Ureter (tissue), 1 donor: ENCODE results near the gene USP49. TPM values are rescaled to one million over a fixed set of nuclear protein-coding genes. Genes with fewer than 3 reads are reported as not detected.
"Not testable (repeated sequence)": the region's sequence is repeated elsewhere in the genome, so short reads cannot be mapped to it uniquely, and the experiment has no call there.

Experiments
- DNase-seq: peaks from one replicate; pipeline ENCODE4 v3.0.0-alpha.2; 2020; ENCODE audit warnings: low spot score
- total RNA-seq: library from RNA; stranded (reverse); gene quantifications from one replicate; pipeline ENCODE4 v1.2.4, GENCODE V29; 2023
- donor health status: DM: yes; HTN: yes; CAD: no.

USP49 gene
- total RNA-seq, 1 donor from 2014 or later = 6.0 TPM

- not testable (repeated sequence) for DNase-seq
These were observed 83.2 kb downstream of the USP49 start for GRCh38 chr6:41811946-41812345.

- no peak for DNase-seq
These were observed 84.1 kb downstream of the USP49 start for GRCh38 chr6:41811095-41811494.

DNA sequence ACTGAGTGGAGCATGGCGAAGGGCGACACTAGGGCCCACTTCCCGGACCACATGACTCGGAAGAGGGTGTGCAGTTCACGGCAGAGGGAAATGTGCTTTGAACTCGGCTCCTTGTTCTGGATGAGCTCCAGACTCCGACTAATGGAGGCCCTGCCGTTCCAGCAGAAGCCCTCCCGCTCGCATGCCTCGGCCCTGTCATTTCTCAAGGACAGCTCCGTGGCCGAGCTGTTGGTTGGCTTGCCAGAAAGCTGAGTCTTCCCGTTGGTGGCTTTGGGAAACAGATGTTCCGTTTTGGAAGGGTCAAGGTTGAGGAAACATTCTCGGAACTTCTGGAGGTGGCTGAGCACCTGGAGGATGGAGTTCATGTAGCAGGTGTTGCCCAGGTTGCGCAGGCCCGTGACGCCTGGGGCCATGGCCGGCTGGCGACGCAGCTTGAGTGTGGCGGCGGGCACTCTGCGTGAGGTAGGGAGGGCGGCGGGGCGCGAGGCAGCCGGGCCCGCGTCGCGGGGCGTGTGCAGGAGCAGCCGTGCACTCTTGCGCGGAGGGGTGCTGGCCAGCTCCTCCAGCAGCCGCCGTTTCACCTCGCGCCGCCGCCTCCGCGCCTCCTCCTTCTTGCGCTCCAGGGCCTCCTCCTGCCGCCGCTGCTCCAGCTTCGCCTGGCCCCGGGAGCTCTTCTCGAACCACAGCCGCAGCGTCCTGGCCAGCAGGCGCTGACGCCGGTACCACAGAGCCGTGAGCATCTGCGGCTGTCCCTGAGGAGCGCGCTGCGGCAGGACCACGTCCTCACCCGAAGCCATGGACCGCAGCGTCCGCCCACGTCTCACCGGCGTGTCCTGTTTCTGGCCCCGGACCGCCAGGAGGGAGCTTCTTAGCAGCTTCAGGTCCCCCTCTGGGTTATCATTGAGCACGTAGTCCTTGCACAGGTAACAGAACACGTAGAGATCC is 89.1 kb downstream of the USP49 start:
- DNase-seq = no peak

- DNase-seq = no peak
These were observed 93.8 kb downstream of the USP49 start for GRCh38 chr6:41801380-41801779.

DNA sequence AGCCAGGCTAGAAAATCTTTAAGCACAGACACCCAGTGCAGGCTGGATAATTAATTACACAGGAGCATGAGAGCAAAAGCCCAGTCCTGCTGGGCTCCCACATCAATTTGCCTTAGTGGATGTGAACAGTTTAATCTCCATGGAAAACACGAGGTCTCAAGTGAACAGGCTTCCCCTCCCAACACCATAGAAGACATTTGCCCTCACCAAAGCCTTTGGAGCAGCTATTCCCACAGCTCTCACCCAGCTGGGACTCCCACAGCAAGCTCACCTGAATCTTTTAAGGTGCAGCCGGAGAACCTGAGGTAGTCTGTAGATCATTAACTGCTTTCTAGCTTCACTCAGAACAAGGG is 95.6 kb downstream of the USP49 start:
- DNase-seq = no peak

- DNase-seq = no peak
These were observed 96.1 kb downstream of the USP49 start for GRCh38 chr6:41798901-41799558.

- DNase-seq = no peak
These were observed 98.7 kb downstream of the USP49 start for GRCh38 chr6:41796474-41796873.

- no peak for DNase-seq
These were observed 103.2 kb downstream of the USP49 start for GRCh38 chr6:41791984-41792383.

GRCh38 chr6:41791305-41791704 is 103.9 kb downstream of the USP49 start:
- DNase-seq = no peak

DNA sequence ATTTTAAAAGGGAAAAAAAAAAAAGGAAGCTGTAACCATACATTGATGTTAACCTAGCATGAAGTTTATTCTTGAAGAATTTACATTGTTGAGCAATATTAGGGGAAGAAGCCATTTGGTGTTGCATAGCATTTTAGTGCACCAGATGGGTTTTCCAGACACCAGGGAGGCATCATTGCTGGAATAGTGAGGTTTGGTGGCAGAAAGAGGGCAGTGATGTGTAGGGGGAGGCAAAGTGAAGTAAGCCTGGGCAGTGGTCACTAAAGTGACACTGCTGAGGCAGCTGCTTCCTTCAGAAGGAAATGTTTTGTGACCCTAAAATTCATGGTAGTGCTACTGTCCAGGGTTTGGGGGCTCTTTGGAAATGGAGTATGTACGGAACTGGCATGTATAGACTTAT is 105.1 kb downstream of the USP49 start:
- no peak for DNase-seq

GRCh38 chr6:41789390-41789724 is 105.8 kb downstream of the USP49 start:
- no peak for DNase-seq

DNA sequence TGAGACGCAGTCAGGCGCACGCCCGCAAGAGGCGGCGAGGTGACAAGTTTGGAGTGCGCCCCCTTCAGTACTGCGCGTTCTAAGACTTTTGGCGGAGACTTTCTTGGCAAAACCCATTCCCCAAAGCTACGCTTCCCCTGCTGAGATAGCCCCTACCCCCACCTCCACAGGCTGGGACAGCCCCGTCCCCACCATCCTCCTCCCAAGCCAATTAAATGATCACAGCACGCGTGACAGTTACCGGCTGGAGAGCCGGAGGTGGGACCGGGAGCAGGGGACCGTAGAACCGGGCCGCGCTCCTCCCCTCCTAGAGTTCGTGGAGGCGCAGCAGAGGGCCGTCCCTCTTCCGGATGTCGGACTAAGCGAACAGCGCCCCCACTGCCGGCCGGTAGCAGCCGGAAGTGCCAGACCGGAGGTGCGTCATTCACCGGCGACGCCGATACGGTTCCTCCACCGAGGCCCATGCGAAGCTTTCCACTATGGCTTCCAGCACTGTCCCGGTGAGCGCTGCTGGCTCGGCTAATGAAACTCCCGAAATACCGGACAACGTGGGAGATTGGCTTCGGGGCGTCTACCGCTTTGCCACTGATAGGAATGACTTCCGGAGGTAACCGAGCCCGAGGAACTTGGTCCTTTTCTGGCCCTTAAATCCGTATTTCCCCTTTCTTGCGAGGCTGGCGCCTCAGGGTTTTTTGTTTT is 107.8 kb downstream of the USP49 start, which contains the start of gene TOMM6:
Gene TOMM6 (plus strand): TSS at position 476 of the 699 bp plus-strand sequence. CDS start 4 bp downstream, at position 480.
- peak; percentile 97 for DNase-seq

DNA sequence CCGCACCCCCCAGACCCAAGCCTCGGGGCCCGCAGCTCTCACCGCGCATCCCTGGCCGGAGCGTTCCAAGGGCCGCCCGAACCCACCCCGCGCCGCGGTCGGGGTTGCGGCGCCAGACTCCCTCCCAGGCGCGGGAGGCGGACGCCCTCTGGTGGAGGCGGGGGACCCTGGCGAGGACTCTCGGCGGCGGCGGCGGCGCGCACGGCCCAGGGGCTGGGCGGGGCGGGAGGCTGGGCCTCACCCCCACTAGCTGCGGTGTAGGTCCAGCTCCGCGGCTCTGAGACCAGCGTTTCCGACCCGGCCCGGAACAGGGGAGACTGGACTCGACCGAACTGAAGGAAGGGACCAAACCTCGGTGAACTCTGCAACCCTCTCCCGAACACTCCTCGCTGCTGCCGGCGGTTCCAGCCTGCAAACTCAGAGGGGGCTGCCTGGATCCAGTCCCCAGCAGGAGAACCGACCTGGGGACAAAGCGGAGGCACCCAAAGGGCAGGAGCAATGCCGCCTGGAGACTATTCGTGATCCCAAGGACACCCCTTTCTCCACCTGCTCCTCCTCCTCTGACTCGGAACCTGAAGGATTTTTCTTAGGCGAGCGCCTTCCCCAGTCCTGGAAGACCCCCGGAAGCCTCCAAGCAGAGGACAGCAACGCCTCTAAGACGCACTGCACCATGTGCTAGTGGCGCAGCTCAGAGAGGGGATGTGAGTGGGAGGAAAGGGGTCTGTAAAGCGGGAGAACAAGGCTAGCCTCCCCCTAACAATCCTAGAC is 108.5 kb downstream of the USP49 start:
- peak; percentile 93 for DNase-seq

DNA sequence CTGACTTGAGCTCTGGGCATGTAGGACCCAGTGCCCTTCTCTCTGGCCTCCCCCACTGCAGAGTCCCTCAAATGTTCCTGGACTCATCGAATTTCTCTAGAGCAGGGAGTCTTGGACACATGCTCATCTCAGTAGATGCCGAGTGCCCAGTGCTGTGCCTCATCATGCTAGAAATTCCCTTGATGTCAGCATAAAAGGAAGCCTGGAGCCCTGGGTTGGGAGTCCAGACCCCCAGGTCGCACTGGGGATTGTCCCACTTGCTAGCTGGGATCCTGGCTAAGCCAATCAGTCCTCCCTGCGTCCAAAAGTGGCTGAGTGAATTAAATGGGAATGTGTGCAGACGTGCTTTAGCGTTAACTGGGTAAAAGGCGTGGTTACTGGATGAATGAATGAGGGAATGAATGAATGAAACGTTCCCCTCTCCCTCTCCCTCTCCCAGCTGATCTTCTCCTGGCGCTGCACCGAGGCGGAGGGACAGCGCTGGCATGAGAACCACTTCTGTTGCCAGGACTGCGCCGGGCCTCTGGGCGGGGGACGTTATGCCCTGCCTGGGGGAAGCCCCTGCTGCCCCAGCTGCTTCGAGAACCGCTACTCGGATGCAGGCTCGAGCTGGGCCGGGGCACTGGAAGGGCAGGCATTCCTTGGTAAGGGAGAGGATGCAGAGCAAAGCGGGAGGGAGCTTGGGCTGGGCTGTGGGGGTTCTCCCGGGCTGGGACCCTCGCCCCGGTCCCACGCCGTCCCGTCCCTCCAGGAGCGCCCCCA is 109.3 kb downstream of the USP49 start:
- no peak for DNase-seq

- no peak for DNase-seq
These were observed 109.9 kb downstream of the USP49 start for GRCh38 chr6:41785254-41785653.

- DNase-seq = peak; percentile 73
These were observed 110.5 kb downstream of the USP49 start for GRCh38 chr6:41784581-41785171.

DNA sequence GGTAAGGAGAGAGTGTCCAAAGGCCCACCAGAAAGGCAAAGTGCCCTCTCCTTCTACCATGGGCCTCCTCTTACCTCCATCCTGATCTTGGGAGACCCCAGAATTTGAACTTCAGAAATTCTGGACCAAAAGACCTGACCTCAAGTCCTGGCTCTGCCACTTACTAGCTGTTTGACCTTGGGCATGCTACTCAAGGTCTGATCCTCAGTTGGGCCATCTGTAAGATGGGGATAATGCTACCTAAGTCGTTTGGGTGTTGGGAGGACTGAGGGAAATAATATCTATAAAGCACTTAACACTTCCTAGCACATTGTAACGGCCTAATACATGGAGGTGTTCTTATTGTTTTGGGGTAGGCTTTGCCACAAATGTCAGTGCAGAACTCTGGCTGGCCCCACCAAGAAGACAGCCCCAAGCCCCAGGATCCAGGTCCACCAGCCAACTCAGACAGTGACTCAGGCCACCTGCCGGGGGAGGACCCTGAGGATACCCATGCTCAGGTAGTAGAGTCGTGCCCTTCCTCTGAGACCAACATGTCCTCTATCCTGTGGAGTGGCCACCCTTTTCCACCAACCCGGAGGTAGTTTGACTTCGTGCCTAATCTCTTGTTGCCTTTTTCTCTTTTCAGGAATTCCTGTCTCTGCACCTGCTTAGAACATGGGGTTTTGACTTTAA is 111.9 kb downstream of the USP49 start:
- DNase-seq = no peak

DNA sequence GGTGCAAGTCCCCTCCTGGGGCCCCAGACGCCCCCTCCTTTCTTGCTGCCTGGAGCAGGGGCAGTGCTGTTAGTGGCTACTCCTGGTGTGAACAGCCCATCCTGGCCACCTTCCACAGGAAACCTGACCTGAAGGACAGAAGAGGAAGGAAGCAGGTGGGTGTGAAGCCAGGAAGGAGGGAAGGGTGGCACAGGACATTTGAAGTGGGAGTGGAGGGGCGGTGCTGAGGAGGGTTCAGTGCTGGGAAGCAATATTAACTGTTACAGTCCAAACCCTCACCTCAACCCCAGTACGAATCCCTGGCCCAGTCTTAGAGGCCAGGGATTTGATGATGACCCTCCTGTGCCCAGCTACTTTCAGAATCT is 113.8 kb downstream of the USP49 start:
- no peak for DNase-seq

DNA sequence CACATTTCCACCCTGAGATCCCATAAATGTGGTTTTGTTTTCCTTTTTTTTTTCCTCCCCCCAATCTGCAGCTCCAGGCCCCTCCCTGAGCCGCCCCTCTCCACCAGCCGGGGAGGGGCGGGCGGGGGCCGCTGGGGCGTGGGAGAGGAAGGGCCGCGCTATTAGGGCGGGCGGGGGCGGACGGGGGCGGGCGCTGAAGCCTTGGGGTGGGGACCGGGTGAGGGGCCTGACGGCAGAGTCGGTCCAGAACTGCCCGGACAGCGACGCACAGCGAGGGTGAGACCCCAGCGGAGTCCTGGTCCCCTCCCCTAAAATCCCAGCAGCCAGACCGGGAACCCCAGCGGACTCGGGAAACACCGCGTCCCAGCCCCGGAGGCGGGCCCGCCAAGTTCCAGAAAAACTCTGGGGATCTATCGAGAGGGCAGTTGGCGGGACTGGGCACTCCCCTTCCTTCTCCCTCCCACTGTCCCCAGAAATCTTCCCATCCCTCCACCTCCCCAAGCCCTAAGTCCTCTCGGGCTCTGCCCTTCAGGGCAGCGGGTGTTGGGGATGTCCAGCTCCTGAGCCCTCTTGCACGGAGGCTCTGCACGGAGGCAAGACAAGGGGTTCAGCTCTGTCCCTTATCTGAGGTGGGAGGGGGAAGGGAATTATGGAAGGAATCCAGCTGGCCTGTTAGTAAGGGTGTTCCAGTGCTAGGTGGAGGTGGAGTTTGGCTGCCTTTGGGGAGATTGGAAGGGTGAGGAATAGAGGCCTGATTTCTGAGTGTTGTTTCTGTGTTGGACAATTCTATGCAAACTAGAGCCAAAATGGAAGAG is 114.4 kb downstream of the USP49 start, which contains the start of gene PRICKLE4:
Gene PRICKLE4 (plus strand): TSS at position 232 of the 815 bp plus-strand sequence. CDS start 2,692 bp downstream, outside the sequence.
- no peak for DNase-seq
